HepG2 (cell line): ENCODE measurements around the gene TFEC. TPM values are rescaled to one million over a fixed set of nuclear protein-coding genes. Genes with fewer than 3 reads are reported as not detected.

Experiments
- ATAC-seq: fragments of 200-7000 bp; cut with Tn5 transposase; 3 replicates; pipeline ENCODE4 v1.9.1; 2020; ENCODE audit warnings: mild to moderate bottlenecking, moderate library complexity
- BruUV-seq: library from RNA; stranded (reverse); fragments of 400-500 nt; replicated peaks from 2 replicates; lab custom pipeline; 2021; lab: Mats Ljungman, UMichigan
- CTCF ChIA-PET: fragments of 300-600 bp; formaldehyde crosslinking; extraction: SDS; loops from one replicate; lab custom pipeline; 2021; ENCODE audit warnings: low total read pairs, inconsistent platforms, low intra/inter-chr PET ratio; lab: Yijun Ruan, JAX
- POLR2A ChIA-PET: fragments of 350-600 bp; sonication (Branson Sonifier 250); formaldehyde crosslinking; loops from one replicate; lab custom pipeline; 2020; ENCODE audit warnings: antibody characterized with exemption, inconsistent platforms; lab: Yijun Ruan, JAX
- DNase-seq: peaks from one replicate; pipeline ENCODE4 v3.0.0-alpha.2; 2015; ENCODE audit warnings: low spot score
- FAIRE-seq: peaks from 3 replicates; lab custom pipeline; 2011; peaks lifted over from hg19 to GRCh38; lab: Jason Lieb, UNC
- H2AFZ ChIP-seq: one replicate; pipeline ENCODE4 v1.6.1; 2011; ENCODE audit warnings: low read length, inconsistent platforms
- H3K27ac ChIP-seq: fragments of 300-600 bp; 3 replicates; pipeline ENCODE4 v1.8.0; 2011; ENCODE audit warnings: mixed run types, mild to moderate bottlenecking, mixed read lengths, low read length, inconsistent platforms; ENCODE audit not compliant: insufficient read depth; ENCODE audit errors: extremely low read length
- H3K27me3 ChIP-seq, 2 experiments: fragments of 200-600 bp in 1 of 2; 2 replicates in 1 of 2; 3 replicates in 1 of 2; pipeline versions ENCODE4 v1.6.0 to v1.8.0; 2011; ENCODE audit warnings: low read length in 2 of 2, mild to moderate bottlenecking in 2 of 2, moderate library complexity in 2 of 2, inconsistent platforms in 1 of 2; ENCODE audit not compliant: insufficient read depth in 2 of 2, control insufficient read depth in 1 of 2
- H3K36me3 ChIP-seq, 2 experiments: fragments of 200-600 bp in 1 of 2; replicated peaks in 1 of 2; 2 replicates in 1 of 2; 3 replicates in 1 of 2; pipeline versions ENCODE4 v1.5.1 to v1.8.0; 2011; ENCODE audit warnings: low read length in 2 of 2, inconsistent platforms in 1 of 2; ENCODE audit not compliant: insufficient read depth in 2 of 2, control insufficient read depth in 1 of 2
- H3K4me1 ChIP-seq: 2 replicates; pipeline ENCODE4 v1.5.1; 2012; ENCODE audit warnings: low read length, inconsistent platforms; ENCODE audit not compliant: insufficient read depth
- H3K4me2 ChIP-seq: 2 replicates; pipeline ENCODE4 v1.6.0; 2011; ENCODE audit warnings: low read depth, low read length, inconsistent platforms
- H3K4me3 ChIP-seq, 3 experiments: fragments of 200-600 bp in 1 of 3; sonication (generic), shearing (Covaris generic) in 1 of 3; replicated peaks in 1 of 3; 2 replicates each; pipeline ENCODE4 v1.5.1; 2011 to 2016; ENCODE audit warnings: low read length in 3 of 3, inconsistent platforms in 2 of 3, low read depth in 2 of 3, mild to moderate bottlenecking in 2 of 3, control low read depth in 1 of 3, mixed read lengths in 1 of 3; ENCODE audit not compliant: insufficient read depth in 1 of 3
- H3K79me2 ChIP-seq: one replicate; pipeline ENCODE4 v1.6.1; 2011; ENCODE audit warnings: low read length, inconsistent platforms; ENCODE audit not compliant: insufficient read depth
- H3K9ac ChIP-seq: 2 replicates; pipeline ENCODE4 v1.6.0; 2011; ENCODE audit warnings: mild to moderate bottlenecking, low read depth, low read length, inconsistent platforms; ENCODE audit not compliant: insufficient read depth
- H3K9me3 ChIP-seq: 2 replicates; pipeline ENCODE4 v1.5.1; 2012; ENCODE audit warnings: mild to moderate bottlenecking, low read length
- H4K20me1 ChIP-seq: 2 replicates; pipeline ENCODE4 v1.6.0; 2011; ENCODE audit warnings: inconsistent platforms, mild to moderate bottlenecking, low read length, moderate library complexity; ENCODE audit not compliant: insufficient read depth
- ATF7 ChIP-seq, 2 experiments: fragments of 450-650 bp in 1 of 2; sonication (generic) in 1 of 2; formaldehyde crosslinking in 1 of 2; IDR thresholded peaks; 2 replicates each; pipeline versions ENCODE4 v1.4.0 to v1.6.1; 2016 to 2020; ENCODE audit warnings: antibody characterized with exemption in 1 of 2, mild to moderate bottlenecking in 1 of 2, missing genetic modification reagents in 1 of 2
- CHCHD3 ChIP-seq: sonication (generic); formaldehyde crosslinking; IDR thresholded peaks from 2 replicates; pipeline ENCODE4 v1.8.0; 2022; ENCODE audit warnings: mild to moderate bottlenecking, missing genetic modification reagents, moderate library complexity
- HNRNPUL1 ChIP-seq: fragments of 200-400 bp; formaldehyde crosslinking; IDR thresholded peaks from 2 replicates; pipeline ENCODE4 v1.6.1; 2017; ENCODE audit warnings: low read depth, mild to moderate bottlenecking, low read length, moderate library complexity
- KDM4B ChIP-seq: sonication (generic); formaldehyde crosslinking; IDR thresholded peaks from 2 replicates; pipeline ENCODE4 v1.4.0; 2020; ENCODE audit warnings: missing genetic modification reagents
- RARA ChIP-seq: IDR thresholded peaks from 2 replicates; pipeline ENCODE4 v1.6.1; 2016; ENCODE audit warnings: missing genetic modification reagents, missing compliant biosample characterization
- REPIN1 ChIP-seq: sonication (generic); formaldehyde crosslinking; IDR thresholded peaks from 2 replicates; pipeline ENCODE4 v1.8.0; 2022; ENCODE audit warnings: missing genetic modification reagents, low read depth, mild to moderate bottlenecking, borderline replicate concordance
- SP1 ChIP-seq, 2 experiments: fragments of 450-650 bp in 1 of 2; sonication (generic) in 1 of 2; formaldehyde crosslinking in 1 of 2; IDR thresholded peaks; 2 replicates each; pipeline versions ENCODE4 v1.4.0 to v1.6.1; 2016 to 2020; ENCODE audit warnings: missing genetic modification reagents in 1 of 2
- ZMYM3 ChIP-seq: sonication (generic); formaldehyde crosslinking; IDR thresholded peaks from 2 replicates; pipeline ENCODE4 v1.5.1; 2020; ENCODE audit warnings: mild to moderate bottlenecking, missing genetic modification reagents
- ZNF263 ChIP-seq: sonication (generic); formaldehyde crosslinking; IDR thresholded peaks from 2 replicates; pipeline ENCODE4 v1.4.0; 2020; ENCODE audit warnings: missing genetic modification reagents
- ZNF281 ChIP-seq: sonication (generic); formaldehyde crosslinking; IDR thresholded peaks from 2 replicates; pipeline ENCODE4 v1.4.0; 2020; ENCODE audit warnings: missing genetic modification reagents, borderline replicate concordance
- ZNF737 ChIP-seq: sonication (generic); formaldehyde crosslinking; IDR thresholded peaks from 2 replicates; pipeline ENCODE4 v1.5.0; 2020; ENCODE audit warnings: missing genetic modification reagents, mild to moderate bottlenecking, borderline replicate concordance
- ZNF782 ChIP-seq: sonication (generic); formaldehyde crosslinking; IDR thresholded peaks from 2 replicates; pipeline ENCODE4 v1.4.0; 2020; ENCODE audit warnings: missing genetic modification reagents, mild to moderate bottlenecking, borderline replicate concordance
- WGBS: methylation state at CpG from one replicate; pipeline ENCODE4 v1.1.6; 2017; ENCODE audit warnings: low lambda C conversion rate; 5-methylcytosine and 5-hydroxymethylcytosine counted together
- in situ Hi-C: cut with HindIII; loops from 2 replicates; pipeline ENCODE4 v1.10.0; 2017; ENCODE audit warnings: low pct_unique_long_range_greater_than_20kb; ENCODE audit not compliant: extremely low pct_ligation_motif_present
- intact Hi-C: fragments of 100-400 bp; cut with micrococcal nuclease; formaldehyde crosslinking; loops from one replicate; pipeline ENCODE4 v1.10.0; 2022; ENCODE audit not compliant: unreplicated experiment
- polyA plus RNA-seq, 8 experiments: library from polyadenylated mRNA; depleted of rRNA in 3 of 8; stranded (reverse) in 7 of 8; unstranded in 1 of 8; fragments of >200 nt; fragmentation: Illumina TruSeq in 4 of 8; extraction: Trizol in 4 of 8; gene quantifications; 2 replicates each; pipeline versions ENCODE4 v1.2.1 to v1.2.3, GENCODE V29; 2011 to 2016; ENCODE audit warnings: low read depth in 4 of 8, missing spikeins in 1 of 8, mixed read lengths in 1 of 8; ENCODE audit not compliant: insufficient read depth in 1 of 8
- total RNA-seq, 5 experiments: library from RNA; depleted of rRNA; stranded (reverse); fragments of >200 nt; fragmentation: Illumina TruSeq; extraction: Trizol; gene quantifications; 2 replicates each; pipeline ENCODE4 v1.2.3, GENCODE V29; 2016; ENCODE audit warnings: low read depth in 1 of 5
- TF ChIP-seq, protein P1 (sequence below): sonication (generic); formaldehyde crosslinking; IDR thresholded peaks from 2 replicates; pipeline ENCODE4 v1.4.0; 2020; ENCODE audit warnings: missing genetic modification reagents

Gene TFEC
- total and polyA plus RNA-seq, 2 of the 13 experiments (the other 11 are each of a cell fraction or from before 2014, with no cell fraction given): not detected

DNA sequence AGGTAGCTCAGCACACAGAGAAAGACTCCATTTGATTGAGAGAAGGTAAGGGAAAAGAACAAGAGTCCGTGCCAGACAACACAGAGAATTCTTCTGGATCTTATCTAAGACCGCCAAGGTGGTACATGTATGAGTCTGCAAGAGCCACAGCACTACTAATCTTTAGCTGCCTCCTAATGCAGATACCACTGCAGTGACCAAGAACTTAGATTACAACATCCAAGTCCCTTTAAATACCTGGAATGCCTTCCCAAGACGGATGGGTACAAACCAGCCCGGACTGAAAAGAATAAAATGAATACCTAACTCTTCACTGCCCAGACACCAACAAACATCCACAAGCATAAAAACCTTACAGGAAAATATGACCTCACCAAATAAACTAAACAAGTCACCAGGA, 33.3 kb downstream of the TFEC start:
- no peak overlapping the region for H3K27ac ChIP-seq
- WGBS: 33% methylated on average over 4 of the region's 4 CpGs

DNA sequence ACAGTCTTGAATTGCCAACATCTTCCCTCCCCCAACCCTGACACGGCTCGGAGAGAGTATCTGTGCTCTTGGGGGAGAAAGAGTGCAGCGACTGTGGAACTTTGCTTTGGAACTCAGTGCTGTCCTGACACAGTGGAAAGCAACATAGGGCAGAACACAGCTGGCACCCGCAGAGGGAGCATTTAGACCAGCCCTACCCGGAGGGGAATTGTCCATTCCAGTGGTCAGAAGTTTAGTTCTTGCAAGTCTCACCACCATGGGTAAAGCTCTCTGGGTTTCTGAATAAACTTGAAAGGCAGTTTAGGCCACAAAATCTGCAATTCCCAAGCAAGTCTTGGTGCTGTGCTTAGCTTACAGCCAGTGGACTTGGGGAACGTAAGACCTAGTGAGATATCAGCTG, 34.9 kb downstream of the TFEC start:
- DNase-seq (no peak), ATAC-seq (no peak), FAIRE-seq (no peak)
- H3K4me1 ChIP-seq: no peaks in the 10 kb centered on the region
- no peaks in the 10 kb centered on the region for H3K27me3 ChIP-seq
- H3K4me2 ChIP-seq: no peak overlapping the region
- in situ Hi-C loops: no loop called here
- intact Hi-C loops: no loop called here
- BruUV-seq: no TSS peak
- no peaks in the 10 kb centered on the region for H3K36me3 ChIP-seq
- H3K79me2 ChIP-seq: no peaks in the 10 kb centered on the region
- no peak overlapping the region for H3K27ac ChIP-seq
- CTCF ChIA-PET: no interaction called here
- 20% methylated on average over 6 of the region's 6 CpGs for WGBS
- no peak overlapping the region for H3K9ac ChIP-seq
- POLR2A ChIA-PET: no interaction called here
- no peaks in the 10 kb centered on the region for H3K9me3 ChIP-seq
- no peak overlapping the region for H3K4me3 ChIP-seq
- H4K20me1 ChIP-seq: no peaks in the 10 kb centered on the region
- H2AFZ ChIP-seq: no peak overlapping the region
- TF ChIP-seq ZNF281 (CRISPR knock-in tag): no peak
- TF ChIP-seq ZNF263 (CRISPR knock-in tag): no peak
- TF ChIP-seq HNRNPUL1: no peak
- no peak for TF ChIP-seq ZNF737
- TF ChIP-seq ZNF782 (CRISPR knock-in tag): no peak
- no peak for TF ChIP-seq ZMYM3 (CRISPR knock-in tag)
- no peak for TF ChIP-seq SP1 (IDR thresholded peaks at IDR 0.05)
- no peak for TF ChIP-seq SP1 (CRISPR knock-in tag; IDR thresholded peaks at IDR 0.05)
- no peak for TF ChIP-seq CHCHD3 (CRISPR knock-in tag)
- no peak for TF ChIP-seq KDM4B
- TF ChIP-seq REPIN1 (CRISPR knock-in tag): no peak

More for the DNA sequence above, 33.3 kb downstream of the TFEC start:
- H3K9ac ChIP-seq: no peak overlapping the region
- H3K4me1 ChIP-seq: no peaks in the 10 kb centered on the region
- H3K36me3 ChIP-seq: no peaks in the 10 kb centered on the region
- no peak for FAIRE-seq
- DNase-seq: no peak
- H3K79me2 ChIP-seq: no peaks in the 10 kb centered on the region
- TF ChIP-seq ATF7 (IDR thresholded peaks at IDR 0.05) (0 out of 2 replicates have a peak, but pooled peaks have one; percentile 4), ATF7 (CRISPR knock-in tag; IDR thresholded peaks at IDR 0.05) (no peak), RARA (CRISPR knock-in tag) (no peak)
- TF ChIP-seq, protein P1, sequence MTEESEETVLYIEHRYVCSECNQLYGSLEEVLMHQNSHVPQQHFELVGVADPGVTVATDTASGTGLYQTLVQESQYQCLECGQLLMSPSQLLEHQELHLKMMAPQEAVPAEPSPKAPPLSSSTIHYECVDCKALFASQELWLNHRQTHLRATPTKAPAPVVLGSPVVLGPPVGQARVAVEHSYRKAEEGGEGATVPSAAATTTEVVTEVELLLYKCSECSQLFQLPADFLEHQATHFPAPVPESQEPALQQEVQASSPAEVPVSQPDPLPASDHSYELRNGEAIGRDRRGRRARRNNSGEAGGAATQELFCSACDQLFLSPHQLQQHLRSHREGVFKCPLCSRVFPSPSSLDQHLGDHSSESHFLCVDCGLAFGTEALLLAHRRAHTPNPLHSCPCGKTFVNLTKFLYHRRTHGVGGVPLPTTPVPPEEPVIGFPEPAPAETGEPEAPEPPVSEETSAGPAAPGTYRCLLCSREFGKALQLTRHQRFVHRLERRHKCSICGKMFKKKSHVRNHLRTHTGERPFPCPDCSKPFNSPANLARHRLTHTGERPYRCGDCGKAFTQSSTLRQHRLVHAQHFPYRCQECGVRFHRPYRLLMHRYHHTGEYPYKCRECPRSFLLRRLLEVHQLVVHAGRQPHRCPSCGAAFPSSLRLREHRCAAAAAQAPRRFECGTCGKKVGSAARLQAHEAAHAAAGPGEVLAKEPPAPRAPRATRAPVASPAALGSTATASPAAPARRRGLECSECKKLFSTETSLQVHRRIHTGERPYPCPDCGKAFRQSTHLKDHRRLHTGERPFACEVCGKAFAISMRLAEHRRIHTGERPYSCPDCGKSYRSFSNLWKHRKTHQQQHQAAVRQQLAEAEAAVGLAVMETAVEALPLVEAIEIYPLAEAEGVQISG (CRISPR knock-in tag): no peak
- H3K9me3 ChIP-seq: no peaks in the 10 kb centered on the region
- no peak overlapping the region for H3K4me2 ChIP-seq
- CTCF ChIA-PET: no interaction called here
- no peak overlapping the region for H2AFZ ChIP-seq
- H3K4me3 ChIP-seq: no peak overlapping the region
- in situ Hi-C loops: no loop called here
- intact Hi-C loops: no loop called here
- POLR2A ChIA-PET: no interaction called here
- H4K20me1 ChIP-seq: no peaks in the 10 kb centered on the region
- no peaks in the 10 kb centered on the region for H3K27me3 ChIP-seq
- BruUV-seq: no TSS peak
- ATAC-seq: no peak
